GM12878 (cell line): ENCODE results near the gene SOX5.

ENCODE experiments used
- BCL3 ChIP-seq: IDR thresholded peaks from 2 replicates; pipeline ENCODE4 v1.6.1; 2011; ENCODE audit warnings: borderline replicate concordance, low read depth, mild to moderate bottlenecking, moderate library complexity, low read length; ENCODE audit not compliant: insufficient read depth, poor library complexity, severe bottlenecking
- CEBPB ChIP-seq, 2 experiments: fragments of 150-350 bp in 1 of 2; IDR thresholded peaks; 2 replicates each; pipeline ENCODE4 v1.6.1; 2012 to 2014; ENCODE audit warnings: low read depth in 2 of 2, low read length in 2 of 2, borderline replicate concordance in 1 of 2, inconsistent platforms in 1 of 2
- CHD4 ChIP-seq: fragments of 200-600 bp; sonication (generic); IDR thresholded peaks from 2 replicates; pipeline ENCODE4 v1.6.1; 2016; ENCODE audit warnings: mild to moderate bottlenecking
- CTCF ChIP-seq, 3 experiments: IDR thresholded peaks in 2 of 3; conservative IDR thresholded peaks in 1 of 3; 2 replicates each; pipeline ENCODE4 v1.5.1; 2011; ENCODE audit warnings: low read depth in 3 of 3, low read length in 3 of 3, mild to moderate bottlenecking in 3 of 3, control low read depth in 2 of 3, moderate library complexity in 2 of 3, inconsistent platforms in 1 of 3, mixed read lengths in 1 of 3; ENCODE audit not compliant: control insufficient read depth in 2 of 3, insufficient read depth in 1 of 3; ENCODE audit errors: extremely low read depth in 1 of 3
- EP300 ChIP-seq, 2 experiments: fragments of 150-350 bp in 1 of 2; IDR thresholded peaks; 2 replicates each; pipeline ENCODE4 v1.6.1; 2011 to 2012; ENCODE audit warnings: low read depth in 2 of 2, low read length in 2 of 2, borderline replicate concordance in 1 of 2, improper control_type of control experiment in 1 of 2, inconsistent platforms in 1 of 2; ENCODE audit not compliant: control insufficient read depth in 1 of 2
- EZH2 ChIP-seq: IDR thresholded peaks from 2 replicates; pipeline ENCODE4 v1.6.1; 2012; ENCODE audit warnings: low read depth, mild to moderate bottlenecking, control low read depth, inconsistent platforms, low read length, borderline replicate concordance; ENCODE audit not compliant: control insufficient read depth
- PAX5 ChIP-seq: IDR thresholded peaks from 2 replicates; pipeline ENCODE4 v1.6.1; 2011; ENCODE audit warnings: low read depth, low read length, borderline replicate concordance
- TCF7 ChIP-seq: IDR thresholded peaks from 2 replicates; pipeline ENCODE4 v1.6.1; 2014; ENCODE audit warnings: antibody characterized with exemption, borderline replicate concordance

GRCh38 chr12:23909551-23909950 is 39.9 kb downstream of the SOX5 start:
- TF ChIP-seq CTCF (IDR thresholded peaks at IDR 0.05 in 2 of 3, conservative IDR thresholded peaks at IDR 0.05 in 1 of 3; ENCODE audit: control insufficient read depth in 2 of 3, extremely low read depth in 1 of 3, insufficient read depth in 1 of 3, low read depth in 3 of 3, low read length in 3 of 3), result no peak
- no peak for TF ChIP-seq EZH2
- TF ChIP-seq CHD4, result no peak
- no peak for TF ChIP-seq BCL3
- no peak for TF ChIP-seq TCF7
- no peak for TF ChIP-seq EP300 (IDR thresholded peaks at IDR 0.05; ENCODE audit: borderline replicate concordance in 1 of 2, control insufficient read depth in 1 of 2, low read depth in 2 of 2, low read length in 2 of 2)
- TF ChIP-seq PAX5, result no peak
- TF ChIP-seq CEBPB (IDR thresholded peaks at IDR 0.05; ENCODE audit: borderline replicate concordance in 1 of 2, low read depth in 2 of 2, low read length in 2 of 2), result no peak
